PC-9 (cell line): ENCODE results near the gene ZNF407. TPM values are rescaled to one million over a fixed set of nuclear protein-coding genes. Genes with fewer than 3 reads are reported as not detected.

Experiments used
- BruUV-seq: library from RNA; stranded (reverse); fragments of 400-500 nt; replicated peaks from 2 replicates; lab custom pipeline; 2021; lab: Mats Ljungman, UMichigan
- CTCF ChIA-PET: fragments of 300-600 bp; sonication (Branson Sonifier 250); formaldehyde crosslinking; loops from one replicate; lab custom pipeline; 2022; ENCODE audit warnings: antibody characterized with exemption; lab: Charles Lee
- POLR2A ChIA-PET: fragments of 300-600 bp; sonication (Branson Sonifier 250); formaldehyde crosslinking; loops from one replicate; lab custom pipeline; 2022; ENCODE audit warnings: antibody characterized with exemption; ENCODE audit not compliant: unreplicated experiment; lab: Charles Lee
- DNase-seq, 2 experiments: peaks; one replicate each; pipeline versions ENCODE4 v3.0.0 to v3.0.0-alpha.2; 2015 to 2022; ENCODE audit warnings: mixed read lengths in 1 of 2
- H2AFZ ChIP-seq: fragments of 200-600 bp; sonication (generic); 2 replicates; pipeline ENCODE4 v1.8.1; 2017; ENCODE audit warnings: antibody characterized with exemption
- H3F3A ChIP-seq: fragments of 200-600 bp; sonication (generic); 2 replicates; pipeline ENCODE4 v1.8.1; 2017; ENCODE audit warnings: antibody characterized with exemption, mild to moderate bottlenecking, low read depth; ENCODE audit not compliant: insufficient read depth
- H3K27ac ChIP-seq: fragments of 200-600 bp; sonication (generic); 2 replicates; pipeline ENCODE4 v1.6.1; 2016; ENCODE audit warnings: mixed run types
- H3K27me3 ChIP-seq: fragments of 200-600 bp; sonication (generic); 2 replicates; pipeline ENCODE4 v1.6.1; 2016; ENCODE audit warnings: low read depth, mixed run types; ENCODE audit not compliant: insufficient read depth
- H3K36me3 ChIP-seq: fragments of 200-600 bp; sonication (generic); 2 replicates; pipeline ENCODE4 v1.6.1; 2016; ENCODE audit warnings: low read depth, mixed run types
- H3K4me1 ChIP-seq: fragments of 200-600 bp; sonication (generic); replicated peaks from 2 replicates; pipeline ENCODE4 v1.6.1; 2016; ENCODE audit warnings: mixed run types; ENCODE audit not compliant: insufficient read depth
- H3K4me2 ChIP-seq: fragments of 200-600 bp; sonication (generic); 2 replicates; pipeline ENCODE4 v1.6.1; 2017; ENCODE audit warnings: mixed run types
- H3K4me3 ChIP-seq: fragments of 200-600 bp; sonication (generic); 2 replicates; pipeline ENCODE4 v1.6.1; 2016; ENCODE audit warnings: mixed run types
- H3K79me2 ChIP-seq: fragments of 200-600 bp; sonication (generic); 2 replicates; pipeline ENCODE4 v1.6.1; 2017; ENCODE audit warnings: low read depth, mixed run types
- H3K9me2 ChIP-seq: fragments of 200-600 bp; sonication (generic); 2 replicates; pipeline ENCODE4 v1.8.1; 2017; ENCODE audit warnings: mild to moderate bottlenecking; ENCODE audit not compliant: insufficient read depth
- H3K9me3 ChIP-seq: fragments of 200-600 bp; sonication (generic); 2 replicates; pipeline ENCODE4 v1.8.1; 2016; ENCODE audit warnings: low read depth; ENCODE audit not compliant: insufficient read depth
- H4K20me1 ChIP-seq: fragments of 200-600 bp; sonication (generic); 2 replicates; pipeline ENCODE4 v1.8.1; 2017; ENCODE audit not compliant: insufficient read depth
- CTCF ChIP-seq: fragments of 200-600 bp; sonication (generic); conservative IDR thresholded peaks from 2 replicates; pipeline ENCODE4 v1.6.1; 2017; ENCODE audit warnings: mixed run types, antibody characterized with exemption, mild to moderate bottlenecking, moderate library complexity
- EZH2 ChIP-seq: fragments of 200-600 bp; sonication (generic); IDR thresholded peaks from 2 replicates; pipeline ENCODE4 v1.8.0; 2017; ENCODE audit warnings: antibody characterized with exemption, low read depth
- intact Hi-C: fragments of 100-400 bp; cut with micrococcal nuclease; formaldehyde crosslinking; loops from one replicate; pipeline ENCODE4 v1.10.0; 2022; ENCODE audit not compliant: unreplicated experiment
- total RNA-seq: library from RNA; stranded (reverse); gene quantifications from 2 replicates; pipeline ENCODE4 v1.2.3, GENCODE V29; 2021

Gene ZNF407
- total RNA-seq, 1 experiment from 2014 or later = 13.4 TPM

- peaks cover 4% of the 10 kb centered on the region; the same call in 1 of the 2 replicates for H3K9me2 ChIP-seq
- no peak overlapping the region for H3K4me2 ChIP-seq
- H3K4me3 ChIP-seq = no peak overlapping the region
- BruUV-seq = no TSS peak
- TF ChIP-seq CTCF (no peak), EZH2 (no peak)
- ChIA-PET CTCF (no interaction called here), POLR2A (no interaction called here)
- no peaks in the 10 kb centered on the region for H3K27me3 ChIP-seq
- H3K27ac ChIP-seq = no peak overlapping the region
- 0 out of 2 replicates have a peak, but pooled peaks cover 4% of the 10 kb centered on the region for H4K20me1 ChIP-seq
- H3K4me1 ChIP-seq = no peaks in the 10 kb centered on the region
- H3K79me2 ChIP-seq = no peaks in the 10 kb centered on the region
- no peak overlapping the region for H2AFZ ChIP-seq
- H3K9me3 ChIP-seq = no peaks in the 10 kb centered on the region
- no peaks in the 10 kb centered on the region for H3F3A ChIP-seq
- DNase-seq = no peak
- intact Hi-C loops = no loop called here
- H3K36me3 ChIP-seq = no peaks in the 10 kb centered on the region
These were observed 105.3 kb downstream of the ZNF407 start for GRCh38 chr18:74702950-74703349.

- H3K4me2 ChIP-seq = no peak overlapping the region
- H3K36me3 ChIP-seq = no peaks in the 10 kb centered on the region
- intact Hi-C loops = no loop called here
- no peak for DNase-seq
- BruUV-seq = no TSS peak
- H3K79me2 ChIP-seq = no peaks in the 10 kb centered on the region
- no peak overlapping the region for H2AFZ ChIP-seq
- ChIA-PET POLR2A (no interaction called here), CTCF (no interaction called here)
- no peaks in the 10 kb centered on the region for H3K9me3 ChIP-seq
- H3K4me3 ChIP-seq = no peak overlapping the region
- no peaks in the 10 kb centered on the region for H3K4me1 ChIP-seq
- peaks cover 4% of the 10 kb centered on the region; the same call in 1 of the 2 replicates for H3K9me2 ChIP-seq
- TF ChIP-seq CTCF (no peak), EZH2 (no peak)
- H3K27ac ChIP-seq = no peak overlapping the region
- H4K20me1 ChIP-seq = no peaks in the 10 kb centered on the region
- H3F3A ChIP-seq = no peaks in the 10 kb centered on the region
- H3K27me3 ChIP-seq = no peaks in the 10 kb centered on the region
These were observed 110.5 kb downstream of the ZNF407 start for GRCh38 chr18:74708169-74708568.

- no peak overlapping the region for H3K4me2 ChIP-seq
- intact Hi-C loops = no loop called here
- no TSS peak for BruUV-seq
- no peak overlapping the region for H3K4me3 ChIP-seq
- H4K20me1 ChIP-seq = no peaks in the 10 kb centered on the region
- H3K36me3 ChIP-seq = no peaks in the 10 kb centered on the region
- H3K9me2 ChIP-seq = no peaks in the 10 kb centered on the region
- H3K27ac ChIP-seq = no peak overlapping the region
- H2AFZ ChIP-seq = no peak overlapping the region
- no peaks in the 10 kb centered on the region for H3K9me3 ChIP-seq
- no peaks in the 10 kb centered on the region for H3K27me3 ChIP-seq
- no peaks in the 10 kb centered on the region for H3F3A ChIP-seq
- H3K4me1 ChIP-seq = no peaks in the 10 kb centered on the region
- POLR2A ChIA-PET = no interaction called here
- DNase-seq = no peak
- H3K79me2 ChIP-seq = no peaks in the 10 kb centered on the region
- TF ChIP-seq CTCF (no peak), EZH2 (no peak)
- CTCF ChIA-PET = no interaction called here
These were observed 111.8 kb downstream of the ZNF407 start for GRCh38 chr18:74709452-74709851.
